ENCODE data around the gene SPRYD3. TPM values are rescaled to one million over a fixed set of nuclear protein-coding genes. Genes with fewer than 3 reads are reported as not detected.

Gene SPRYD3
- total and polyA plus RNA-seq, 2 experiments from 2014 or later: 4.3 to 5.4 TPM

GRCh38 chr12:53082637-53083175, 3.5 kb upstream of the SPRYD3 start:
- Histone ChIP-seq H3K36me3 (ENCODE audit: insufficient read depth) (no peaks in the 10 kb centered on the region), H2AFZ (no peak overlapping the region), H4K20me1 (replicated peaks; ENCODE audit: insufficient read depth) (no peaks in the 10 kb centered on the region), H3K27ac (ENCODE audit: low read depth) (no peak overlapping the region), H3F3A (replicated peaks; ENCODE audit: low read depth) (peaks cover 16% of the 10 kb centered on the region; the same call in 1 of the 2 replicates), H3K4me2 (no peak overlapping the region), H3K79me2 (replicated peaks; ENCODE audit: insufficient read depth) (no peaks in the 10 kb centered on the region), H3K9me2 (ENCODE audit: insufficient read depth) (no peaks in the 10 kb centered on the region), H3K27me3 (ENCODE audit: insufficient read depth) (peaks cover 40% of the 10 kb centered on the region), H3K4me3 (no peak overlapping the region), H3K4me1 (ENCODE audit: insufficient read depth) (peaks cover 8% of the 10 kb centered on the region)
- H3K36me3 Mint-ChIP-seq (ENCODE audit: low read depth): no peaks in the 10 kb centered on the region
- ATAC-seq (no peak), DNase-seq (ENCODE audit: low spot score) (no peak)
- H3K4me1 Mint-ChIP-seq: peaks cover 7% of the 10 kb centered on the region; the same call in 2 of the 3 replicates
- no peak overlapping the region for H3K27ac Mint-ChIP-seq
- H3K4me3 Mint-ChIP-seq: no peak overlapping the region
- TF ChIP-seq JUNB (IDR thresholded peaks at IDR 0.05; ENCODE audit: unreplicated experiment): no peak
- no peak for TF ChIP-seq STAT1 (IDR thresholded peaks at IDR 0.05; ENCODE audit: unreplicated experiment)
- TF ChIP-seq POLR2AphosphoS5 (IDR thresholded peaks at IDR 0.05; ENCODE audit: low read depth): no peak
- TF ChIP-seq, protein P1, sequence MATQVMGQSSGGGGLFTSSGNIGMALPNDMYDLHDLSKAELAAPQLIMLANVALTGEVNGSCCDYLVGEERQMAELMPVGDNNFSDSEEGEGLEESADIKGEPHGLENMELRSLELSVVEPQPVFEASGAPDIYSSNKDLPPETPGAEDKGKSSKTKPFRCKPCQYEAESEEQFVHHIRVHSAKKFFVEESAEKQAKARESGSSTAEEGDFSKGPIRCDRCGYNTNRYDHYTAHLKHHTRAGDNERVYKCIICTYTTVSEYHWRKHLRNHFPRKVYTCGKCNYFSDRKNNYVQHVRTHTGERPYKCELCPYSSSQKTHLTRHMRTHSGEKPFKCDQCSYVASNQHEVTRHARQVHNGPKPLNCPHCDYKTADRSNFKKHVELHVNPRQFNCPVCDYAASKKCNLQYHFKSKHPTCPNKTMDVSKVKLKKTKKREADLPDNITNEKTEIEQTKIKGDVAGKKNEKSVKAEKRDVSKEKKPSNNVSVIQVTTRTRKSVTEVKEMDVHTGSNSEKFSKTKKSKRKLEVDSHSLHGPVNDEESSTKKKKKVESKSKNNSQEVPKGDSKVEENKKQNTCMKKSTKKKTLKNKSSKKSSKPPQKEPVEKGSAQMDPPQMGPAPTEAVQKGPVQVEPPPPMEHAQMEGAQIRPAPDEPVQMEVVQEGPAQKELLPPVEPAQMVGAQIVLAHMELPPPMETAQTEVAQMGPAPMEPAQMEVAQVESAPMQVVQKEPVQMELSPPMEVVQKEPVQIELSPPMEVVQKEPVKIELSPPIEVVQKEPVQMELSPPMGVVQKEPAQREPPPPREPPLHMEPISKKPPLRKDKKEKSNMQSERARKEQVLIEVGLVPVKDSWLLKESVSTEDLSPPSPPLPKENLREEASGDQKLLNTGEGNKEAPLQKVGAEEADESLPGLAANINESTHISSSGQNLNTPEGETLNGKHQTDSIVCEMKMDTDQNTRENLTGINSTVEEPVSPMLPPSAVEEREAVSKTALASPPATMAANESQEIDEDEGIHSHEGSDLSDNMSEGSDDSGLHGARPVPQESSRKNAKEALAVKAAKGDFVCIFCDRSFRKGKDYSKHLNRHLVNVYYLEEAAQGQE (IDR thresholded peaks at IDR 0.05; ENCODE audit: unreplicated experiment): no peak
- TF ChIP-seq ETS1 (IDR thresholded peaks at IDR 0.05): no peak
- no peak for TF ChIP-seq ZNF462 (CRISPR knock-in tag; IDR thresholded peaks at IDR 0.05)
- no peak for TF ChIP-seq EZH2phosphoT487 (IDR thresholded peaks at IDR 0.05; ENCODE audit: unreplicated experiment)
- TF ChIP-seq NANOG (IDR thresholded peaks at IDR 0.05; ENCODE audit: borderline replicate concordance): no peak
- TF ChIP-seq ZNF331 (CRISPR knock-in tag; IDR thresholded peaks at IDR 0.05; ENCODE audit: low read depth): no peak
- no peak for TF ChIP-seq CREB1 (CRISPR knock-in tag; IDR thresholded peaks at IDR 0.05; ENCODE audit: low read depth)
- TF ChIP-seq, protein P2, sequence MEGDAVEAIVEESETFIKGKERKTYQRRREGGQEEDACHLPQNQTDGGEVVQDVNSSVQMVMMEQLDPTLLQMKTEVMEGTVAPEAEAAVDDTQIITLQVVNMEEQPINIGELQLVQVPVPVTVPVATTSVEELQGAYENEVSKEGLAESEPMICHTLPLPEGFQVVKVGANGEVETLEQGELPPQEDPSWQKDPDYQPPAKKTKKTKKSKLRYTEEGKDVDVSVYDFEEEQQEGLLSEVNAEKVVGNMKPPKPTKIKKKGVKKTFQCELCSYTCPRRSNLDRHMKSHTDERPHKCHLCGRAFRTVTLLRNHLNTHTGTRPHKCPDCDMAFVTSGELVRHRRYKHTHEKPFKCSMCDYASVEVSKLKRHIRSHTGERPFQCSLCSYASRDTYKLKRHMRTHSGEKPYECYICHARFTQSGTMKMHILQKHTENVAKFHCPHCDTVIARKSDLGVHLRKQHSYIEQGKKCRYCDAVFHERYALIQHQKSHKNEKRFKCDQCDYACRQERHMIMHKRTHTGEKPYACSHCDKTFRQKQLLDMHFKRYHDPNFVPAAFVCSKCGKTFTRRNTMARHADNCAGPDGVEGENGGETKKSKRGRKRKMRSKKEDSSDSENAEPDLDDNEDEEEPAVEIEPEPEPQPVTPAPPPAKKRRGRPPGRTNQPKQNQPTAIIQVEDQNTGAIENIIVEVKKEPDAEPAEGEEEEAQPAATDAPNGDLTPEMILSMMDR (conservative IDR thresholded peaks at IDR 0.05; ENCODE audit: low read depth in 2 of 2): no peak
- no peak for TF ChIP-seq ZNF114 (CRISPR knock-in tag; IDR thresholded peaks at IDR 0.05)
- no peak for TF ChIP-seq EZH2 (IDR thresholded peaks at IDR 0.05; ENCODE audit: low read depth, unreplicated experiment)
- no peaks in the 10 kb centered on the region; the same call in 2 of the 3 replicates for H3K9me3 Mint-ChIP-seq
- H3K27me3 Mint-ChIP-seq (ENCODE audit: insufficient read depth, low read depth, poor library complexity): peaks cover 19% of the 10 kb centered on the region

Data from GM23338 (cell line).